HG03520 (cell line): ENCODE results near the gene CHRNB1.
"Not testable (repeated sequence)": the region's sequence is repeated elsewhere in the genome, so short reads cannot be mapped to it uniquely, and the experiment has no call there.

Source experiments
- ATAC-seq: cut with Tn5 transposase; IDR thresholded peaks from one replicate; pipeline ENCODE4 v1.9.1; 2021; ENCODE audit warnings: mild to moderate bottlenecking, moderate library complexity; ENCODE audit not compliant: unreplicated experiment

The CHRNB1 gene

GRCh38 chr17:7466639-7467341 lies 21.9 kb downstream of the CHRNB1 start:
- ATAC-seq = no peak

GRCh38 chr17:7467498-7467897 lies 22.6 kb downstream of the CHRNB1 start:
- ATAC-seq = no peak

- ATAC-seq = no peak
These were observed 23.4 kb downstream of the CHRNB1 start for GRCh38 chr17:7468290-7468689.

- no peak for ATAC-seq
These were observed 24.0 kb downstream of the CHRNB1 start for GRCh38 chr17:7468804-7469389.

- not testable (repeated sequence) for ATAC-seq
These were observed 25.0 kb downstream of the CHRNB1 start for GRCh38 chr17:7469843-7470242.

GRCh38 chr17:7470457-7470973 lies 25.7 kb downstream of the CHRNB1 start:
- not testable (repeated sequence) for ATAC-seq

- ATAC-seq = no peak
These were observed 26.9 kb downstream of the CHRNB1 start for GRCh38 chr17:7471729-7472128.

GRCh38 chr17:7474767-7475166 lies 29.9 kb downstream of the CHRNB1 start:
- ATAC-seq = not testable (repeated sequence)

- no peak for ATAC-seq
These were observed 31.0 kb downstream of the CHRNB1 start for GRCh38 chr17:7475764-7476422.

GRCh38 chr17:7476494-7476893 lies 31.6 kb downstream of the CHRNB1 start:
- no peak for ATAC-seq

- ATAC-seq = no peak
These were observed 32.1 kb downstream of the CHRNB1 start for GRCh38 chr17:7476951-7477350.

GRCh38 chr17:7477392-7478275 lies 32.8 kb downstream of the CHRNB1 start:
- ATAC-seq = no peak

GRCh38 chr17:7478276-7479212 lies 33.7 kb downstream of the CHRNB1 start:
- no peak for ATAC-seq

GRCh38 chr17:7479213-7480088 lies 34.6 kb downstream of the CHRNB1 start, which contains the start of gene ZBTB4:
TSS of gene ZBTB4 (minus strand) at chr17:7479631. CDS start at chr17:7466801, 12,830 bp downstream.
- no peak for ATAC-seq

GRCh38 chr17:7480089-7480384 lies 35.2 kb downstream of the CHRNB1 start:
- no peak for ATAC-seq

GRCh38 chr17:7481275-7481674 lies 36.4 kb downstream of the CHRNB1 start, which contains the start of gene SLC35G6:
TSS of gene SLC35G6 (plus strand) at chr17:7481446. CDS start at chr17:7481517, 71 bp downstream.
- not testable (repeated sequence) for ATAC-seq

- not testable (repeated sequence) for ATAC-seq
These were observed 37.2 kb downstream of the CHRNB1 start for GRCh38 chr17:7481842-7482741.

GRCh38 chr17:7482742-7483088 lies 37.9 kb downstream of the CHRNB1 start:
- ATAC-seq = not testable (repeated sequence)
